SK-N-SH (cell line): Measurements from ENCODE around the gene SLC34A3. TPM values are rescaled to one million over a fixed set of nuclear protein-coding genes. Genes with fewer than 3 reads are reported as not detected.

ENCODE experiments used
- CTCF ChIA-PET: fragments of 300-600, 350-600 bp; formaldehyde crosslinking; extraction: SDS; loops from one replicate; lab custom pipeline; 2021; lab: Yijun Ruan, JAX
- POLR2A ChIA-PET: fragments of 350-600 bp; sonication (Branson Sonifier 250); formaldehyde crosslinking; extraction: SDS; loops from one replicate; lab custom pipeline; 2020; ENCODE audit warnings: antibody characterized with exemption, inconsistent platforms; lab: Yijun Ruan, JAX
- DNase-seq: peaks from one replicate; pipeline ENCODE4 v3.0.0; 2012
- H2AFZ ChIP-seq: fragments of 200-600 bp; sonication (generic); 2 replicates; pipeline ENCODE4 v1.8.1; 2016; ENCODE audit warnings: antibody characterized with exemption, mild to moderate bottlenecking, low read depth
- H3F3A ChIP-seq: fragments of 200-600 bp; sonication (generic); replicated peaks from 2 replicates; pipeline ENCODE3; 2016; ENCODE audit warnings: antibody characterized with exemption, mild to moderate bottlenecking; ENCODE audit not compliant: insufficient read depth
- H3K27ac ChIP-seq, 2 experiments: fragments of 200-500 bp in 1 of 2; fragments of 200-600 bp in 1 of 2; sonication (Bioruptor generic) in 1 of 2; sonication (generic), shearing (Covaris generic) in 1 of 2; 2 replicates each; pipeline versions ENCODE4 v1.5.1 to v1.6.1; 2014 to 2016; ENCODE audit warnings: low read depth in 2 of 2, inconsistent platforms in 1 of 2, low read length in 1 of 2, mild to moderate bottlenecking in 1 of 2, mixed read lengths in 1 of 2
- H3K27me3 ChIP-seq: fragments of 200-600 bp; sonication (generic), shearing (Covaris generic); 2 replicates; pipeline ENCODE4 v1.6.1; 2016; ENCODE audit warnings: mixed run types; ENCODE audit not compliant: insufficient read depth
- H3K36me3 ChIP-seq, 2 experiments: fragments of 200-500 bp in 1 of 2; fragments of 200-600 bp in 1 of 2; sonication (Bioruptor generic) in 1 of 2; sonication (generic) in 1 of 2; replicated peaks in 1 of 2; 2 replicates each; pipeline versions ENCODE3 to v1.5.1; 2014 to 2016; ENCODE audit warnings: low read length in 1 of 2, mild to moderate bottlenecking in 1 of 2; ENCODE audit not compliant: insufficient read depth in 2 of 2, control insufficient read depth in 1 of 2
- H3K4me1 ChIP-seq, 2 experiments: fragments of 200-500 bp in 1 of 2; fragments of 200-600 bp in 1 of 2; sonication (Bioruptor generic) in 1 of 2; sonication (generic), shearing (Covaris generic) in 1 of 2; 2 replicates each; pipeline versions ENCODE4 v1.5.1 to v1.6.1; 2014 to 2016; ENCODE audit warnings: low read depth in 1 of 2, low read length in 1 of 2, mixed run types in 1 of 2; ENCODE audit not compliant: insufficient read depth in 2 of 2, control insufficient read depth in 1 of 2
- H3K4me2 ChIP-seq: fragments of 200-600 bp; sonication (generic), shearing (Covaris generic); 2 replicates; pipeline ENCODE4 v1.6.1; 2017; ENCODE audit warnings: mixed run types
- H3K4me3 ChIP-seq, 2 experiments: fragments of 200-500 bp in 1 of 2; fragments of 200-600 bp in 1 of 2; sonication (Bioruptor generic) in 1 of 2; sonication (generic), shearing (Covaris generic) in 1 of 2; 2 replicates each; pipeline versions ENCODE4 v1.5.1 to v1.8.1; 2014 to 2016; ENCODE audit warnings: low read depth in 2 of 2, inconsistent platforms in 1 of 2, low read length in 1 of 2, mild to moderate bottlenecking in 1 of 2, mixed read lengths in 1 of 2, moderate library complexity in 1 of 2
- H3K79me2 ChIP-seq: fragments of 200-600 bp; sonication (generic); 2 replicates; pipeline ENCODE4 v1.8.1; 2017; ENCODE audit warnings: mild to moderate bottlenecking; ENCODE audit not compliant: insufficient read depth
- H3K9ac ChIP-seq: fragments of 200-600 bp; sonication (generic); 2 replicates; pipeline ENCODE4 v1.6.1; 2017; ENCODE audit warnings: mixed run types
- H3K9me2 ChIP-seq: fragments of 200-600 bp; sonication (generic); 2 replicates; pipeline ENCODE4 v1.6.1; 2017; ENCODE audit warnings: mixed run types
- H3K9me3 ChIP-seq: fragments of 200-600 bp; sonication (generic); 2 replicates; pipeline ENCODE4 v1.6.1; 2017; ENCODE audit warnings: mixed run types, mild to moderate bottlenecking, moderate library complexity
- H4K20me1 ChIP-seq: fragments of 200-600 bp; sonication (generic); 2 replicates; pipeline ENCODE4 v1.6.1; 2017; ENCODE audit warnings: mild to moderate bottlenecking, mixed run types; ENCODE audit not compliant: insufficient read depth
- CTCF ChIP-seq: fragments of 200-600 bp; sonication (generic); IDR thresholded peaks from 2 replicates; pipeline ENCODE4 v1.6.1; 2017; ENCODE audit warnings: antibody characterized with exemption, mild to moderate bottlenecking, moderate library complexity
- EP300 ChIP-seq, 2 experiments: IDR thresholded peaks; 2 replicates each; pipeline versions ENCODE4 v1.4.0 to v1.6.1; 2012; ENCODE audit warnings: borderline replicate concordance in 1 of 2, low read depth in 1 of 2, low read length in 1 of 2
- EZH2phosphoT487 ChIP-seq: fragments of 200-600 bp; sonication (generic); IDR thresholded peaks from 2 replicates; pipeline ENCODE4 v1.6.1; 2017; ENCODE audit warnings: low read depth, mixed run types, mild to moderate bottlenecking, antibody characterized with exemption, moderate library complexity, borderline replicate concordance
- FOSL2 ChIP-seq: IDR thresholded peaks from 2 replicates; pipeline ENCODE4 v1.4.0; 2012; ENCODE audit warnings: low read depth, mild to moderate bottlenecking, moderate library complexity, borderline replicate concordance
- FOXJ3 ChIP-seq: sonication (generic); formaldehyde crosslinking; IDR thresholded peaks from 2 replicates; pipeline ENCODE4 v1.5.1; 2020; ENCODE audit warnings: mild to moderate bottlenecking, missing genetic modification reagents
- FOXM1 ChIP-seq: IDR thresholded peaks from 2 replicates; pipeline ENCODE4 v1.4.0; 2012; ENCODE audit warnings: low read depth, mild to moderate bottlenecking
- GABPA ChIP-seq: IDR thresholded peaks from 2 replicates; pipeline ENCODE4 v1.4.0; 2012; ENCODE audit warnings: low read depth, mild to moderate bottlenecking
- MAX ChIP-seq: IDR thresholded peaks from 2 replicates; pipeline ENCODE4 v1.4.0; 2012; ENCODE audit warnings: low read depth
- MXI1 ChIP-seq: IDR thresholded peaks from 2 replicates; pipeline ENCODE4 v1.6.1; 2012; ENCODE audit warnings: mild to moderate bottlenecking, low read depth, low read length, improper control_type of control experiment
- PBX3 ChIP-seq: IDR thresholded peaks from 2 replicates; pipeline ENCODE4; 2012
- RCOR1 ChIP-seq: fragments of 150-350 bp; IDR thresholded peaks from 2 replicates; pipeline ENCODE4 v1.6.1; 2017; ENCODE audit warnings: antibody characterized with exemption, low read length
- REST ChIP-seq: IDR thresholded peaks from 2 replicates; pipeline ENCODE4 v1.6.1; 2012; ENCODE audit warnings: mild to moderate bottlenecking, low read depth, low read length, moderate library complexity
- SIN3A ChIP-seq: IDR thresholded peaks from 2 replicates; pipeline ENCODE4 v1.6.1; 2012; ENCODE audit warnings: low read depth, mild to moderate bottlenecking, low read length, moderate library complexity, borderline replicate concordance
- TEAD4 ChIP-seq: IDR thresholded peaks from 2 replicates; pipeline ENCODE4 v1.4.0; 2012; ENCODE audit warnings: mild to moderate bottlenecking, borderline replicate concordance; ENCODE audit not compliant: insufficient read depth
- USF2 ChIP-seq: fragments of 150-350 bp; IDR thresholded peaks from 2 replicates; pipeline ENCODE4 v1.6.1; 2017; ENCODE audit warnings: antibody characterized with exemption, low read length, low read depth, borderline replicate concordance
- WGBS: methylation state at CpG from one replicate; pipeline ENCODE4 v1.1.6; 2017; ENCODE audit warnings: low lambda C conversion rate; 5-methylcytosine and 5-hydroxymethylcytosine counted together
- polyA plus RNA-seq, 3 experiments: library from polyadenylated mRNA; depleted of rRNA; stranded (reverse); fragments of >200 nt; gene quantifications; 2 replicates each; pipeline ENCODE4 v1.2.3, GENCODE V29; 2012

SLC34A3 gene
- 0.06 TPM in 1 of 2 replicates, not detected in the other for polyA plus RNA-seq (2012; rRNA removed)
- polyA plus RNA-seq (2012; cell fraction: cytosol; rRNA removed) = 0.01 TPM in 2 replicates
- polyA plus RNA-seq (2012; cell fraction: nucleus; rRNA removed) = 0.07 and 0.18 TPM in 2 replicates

GRCh38 chr9:137230705-137231371, at the start of gene SLC34A3:
SLC34A3 (plus strand) TSS chr9:137230901; CDS start chr9:137231703, 802 bp downstream.
- CTCF ChIA-PET = interaction anchor here (1.1 to 1.5 kb wide), 2 partner anchors 164 to 196 kb away, joined by 3 to 5 read pairs; no protein-coding TSS in a partner anchor
- Histone ChIP-seq H3K9me2 (no peaks in the 10 kb centered on the region), H3K4me3 (no peak within 1 kb of the TSS), H4K20me1 (no peaks in the 10 kb centered on the region), H3F3A (peaks cover 15% of the 10 kb centered on the region), H3K4me2 (no peak within 1 kb of the TSS), H3K79me2 (no peaks in the 10 kb centered on the region), H3K36me3 (no peaks in the 10 kb centered on the region), H3K9me3 (no peaks in the 10 kb centered on the region), H3K4me1 (peaks cover 0 to 35% of the 10 kb centered on the region in 2 experiments; a peak in 1 of 4 replicates), H2AFZ (no peak within 1 kb of the TSS), H3K27me3 (no peaks in the 10 kb centered on the region), H3K27ac (no peak within 1 kb of the TSS; a peak in 1 of 4 replicates), H3K9ac (no peak within 1 kb of the TSS)
- POLR2A ChIA-PET = no interaction called here
- 67% methylated on average over 1 of the region's 14 CpGs for WGBS
- TF ChIP-seq SIN3A (no peak), EP300 (IDR thresholded peaks at IDR 0.05; ENCODE audit: borderline replicate concordance in 1 of 2, low read depth in 1 of 2, low read length in 1 of 2) (no peak), RCOR1 (no peak), FOXJ3 (CRISPR knock-in tag) (no peak), FOSL2 (no peak), USF2 (no peak), GABPA (no peak), PBX3 (no peak), CTCF (no peak), EZH2phosphoT487 (no peak), TEAD4 (no peak), REST (no peak), MXI1 (no peak), MAX (no peak), FOXM1 (no peak)
- DNase-seq = no peak
